GM21717 (cell line): ENCODE measurements around the gene OLFML2B.
"Not testable (repeated sequence)": the region's sequence is repeated elsewhere in the genome, so short reads cannot be mapped to it uniquely, and the experiment has no call there.

ENCODE experiments used
- ATAC-seq: cut with Tn5 transposase; IDR thresholded peaks from one replicate; pipeline ENCODE4 v1.9.1; 2021; ENCODE audit warnings: mild to moderate bottlenecking, moderate library complexity; ENCODE audit not compliant: unreplicated experiment

OLFML2B gene

DNA sequence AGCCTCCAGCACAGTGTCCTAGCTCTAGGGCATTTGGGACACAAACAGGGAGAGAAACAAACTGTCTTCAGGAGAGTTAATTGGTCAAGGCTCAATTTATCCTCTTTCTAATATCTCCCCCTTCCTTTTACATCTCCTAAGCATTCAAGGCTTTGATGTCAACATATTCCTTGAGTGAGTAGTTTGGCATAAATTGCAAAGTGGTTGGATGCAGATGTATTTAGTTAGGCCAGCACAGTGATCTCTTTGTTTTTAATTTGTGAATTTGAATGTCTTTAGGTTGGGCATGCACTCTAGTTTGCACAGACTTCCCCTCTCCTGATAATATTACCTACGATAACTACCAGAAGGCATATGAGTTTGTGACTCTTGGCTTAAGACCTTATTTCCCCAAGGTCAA, 12.5 kb upstream of the OLFML2B start:
- ATAC-seq: no peak

DNA sequence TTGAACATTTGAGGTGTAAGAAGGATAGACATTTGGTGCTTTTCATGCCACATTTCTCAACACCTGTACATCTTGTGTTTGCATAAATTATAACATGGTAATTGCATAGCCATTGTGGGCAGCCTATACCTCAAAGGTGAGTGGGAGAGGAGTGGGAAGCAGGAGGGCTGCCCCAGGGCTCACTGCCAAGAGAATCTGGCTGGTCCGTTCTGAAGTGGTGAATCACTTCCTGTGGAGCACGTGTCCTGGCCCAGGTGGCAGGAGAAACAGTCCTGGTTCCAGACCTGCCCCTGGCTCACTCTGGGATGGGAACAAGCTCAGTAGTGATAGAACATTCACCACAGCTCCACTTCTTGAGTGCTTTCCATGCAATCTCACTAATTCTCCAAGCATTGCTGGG, 11.6 kb upstream of the OLFML2B start:
- ATAC-seq: no peak

DNA sequence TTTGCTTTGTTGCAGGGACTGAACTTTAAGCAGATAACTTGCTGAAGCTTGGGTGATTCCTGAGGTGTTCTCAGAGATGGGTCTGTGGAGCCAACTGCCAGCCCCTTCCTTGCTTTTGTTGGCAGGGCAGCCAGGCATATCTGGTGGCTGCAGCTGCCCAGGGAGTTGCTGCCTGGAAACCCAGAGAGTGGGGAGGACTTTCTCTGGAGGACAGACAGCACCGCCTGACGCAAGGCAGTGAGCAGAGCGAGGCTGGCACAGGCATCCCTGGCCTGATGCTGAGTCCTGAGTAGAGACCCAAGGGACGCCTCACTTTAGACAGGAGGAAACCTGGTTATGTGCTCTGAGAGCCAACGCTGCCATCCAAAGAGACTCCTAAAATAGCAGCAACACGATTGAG, 9.8 kb upstream of the OLFML2B start:
- no peak for ATAC-seq

DNA sequence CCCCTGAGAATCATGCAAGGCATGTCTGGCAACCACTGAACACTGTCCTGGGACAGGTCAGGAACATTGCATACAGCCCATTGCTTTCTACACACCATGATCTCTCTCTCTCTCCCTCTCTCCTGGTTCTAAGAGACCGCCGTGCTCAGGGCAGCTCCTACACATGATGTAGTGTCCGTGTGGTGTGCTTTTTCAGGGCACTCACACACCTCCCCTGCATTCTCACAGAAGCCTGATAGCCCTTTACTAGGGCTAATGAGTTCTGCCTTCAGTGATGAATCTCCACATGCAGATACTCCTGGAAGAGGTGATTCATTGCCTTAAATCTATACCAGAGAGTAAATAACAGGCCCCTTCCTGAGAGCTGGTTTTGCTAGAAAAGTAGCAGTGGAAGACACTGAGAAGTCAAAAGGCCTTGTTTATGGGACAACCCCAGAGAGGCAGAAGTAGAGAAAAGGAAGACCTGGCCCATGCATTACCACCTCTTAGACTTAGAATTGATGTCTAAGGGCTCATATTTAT, 7.2 kb upstream of the OLFML2B start:
- no peak for ATAC-seq

DNA sequence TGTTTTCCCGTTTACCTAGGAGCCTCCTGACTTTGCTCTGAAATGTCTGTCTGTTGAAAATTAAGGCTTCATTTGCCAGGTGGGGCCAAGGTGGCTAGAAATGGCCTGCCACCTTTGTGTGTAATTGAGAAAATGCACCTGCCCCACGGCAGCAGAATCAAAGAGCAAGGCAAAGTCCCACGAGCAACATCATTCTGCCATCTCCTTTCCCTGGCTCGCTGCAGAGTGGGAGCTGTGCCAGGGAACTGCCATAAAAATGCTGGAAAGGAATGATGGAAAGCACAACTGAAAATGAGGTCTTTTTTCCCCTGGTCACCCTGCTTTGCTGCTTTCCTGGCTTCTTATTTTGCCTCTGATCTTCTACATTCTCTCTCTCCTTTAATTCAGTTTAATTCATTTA, 5.5 kb upstream of the OLFML2B start:
- ATAC-seq: no peak

DNA sequence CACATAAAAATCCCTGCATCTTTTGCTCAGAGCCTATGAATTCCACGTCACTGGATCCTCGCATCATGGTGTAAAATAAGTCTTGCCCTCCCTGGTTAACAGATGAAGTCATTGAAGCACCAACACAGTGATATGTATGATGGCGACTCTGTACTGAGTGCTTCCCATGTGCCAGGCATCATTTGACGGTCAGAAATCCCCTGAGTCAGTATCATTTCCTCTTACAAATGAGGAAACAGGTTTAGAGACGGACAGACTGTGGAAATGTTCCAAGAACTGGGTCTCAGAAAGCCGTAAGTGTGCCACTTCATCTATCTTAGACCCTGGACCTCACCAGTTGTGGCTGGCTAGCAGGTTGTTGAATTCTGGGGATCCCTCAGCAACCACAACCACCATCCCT, 5.1 kb upstream of the OLFML2B start:
- ATAC-seq: no peak

DNA sequence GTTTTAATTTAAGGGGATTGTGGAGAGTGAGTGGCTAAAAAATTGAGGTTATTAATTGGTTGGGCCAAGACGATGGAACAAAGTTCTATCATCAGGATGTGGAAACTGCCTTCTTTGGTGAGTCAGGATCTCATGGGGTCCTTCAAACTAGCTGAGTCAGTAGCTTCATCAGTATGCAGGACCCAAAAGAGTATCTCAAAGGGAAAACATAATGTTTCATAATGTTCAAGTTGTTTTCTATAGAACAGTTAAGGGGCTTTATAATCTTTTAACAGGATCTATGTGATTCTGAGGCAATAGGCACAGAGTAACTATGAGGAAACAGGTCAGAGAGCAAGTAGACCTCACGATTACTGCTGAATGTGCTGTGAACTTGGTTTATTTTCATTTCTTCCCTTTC, 3.2 kb upstream of the OLFML2B start:
- no peak for ATAC-seq

DNA sequence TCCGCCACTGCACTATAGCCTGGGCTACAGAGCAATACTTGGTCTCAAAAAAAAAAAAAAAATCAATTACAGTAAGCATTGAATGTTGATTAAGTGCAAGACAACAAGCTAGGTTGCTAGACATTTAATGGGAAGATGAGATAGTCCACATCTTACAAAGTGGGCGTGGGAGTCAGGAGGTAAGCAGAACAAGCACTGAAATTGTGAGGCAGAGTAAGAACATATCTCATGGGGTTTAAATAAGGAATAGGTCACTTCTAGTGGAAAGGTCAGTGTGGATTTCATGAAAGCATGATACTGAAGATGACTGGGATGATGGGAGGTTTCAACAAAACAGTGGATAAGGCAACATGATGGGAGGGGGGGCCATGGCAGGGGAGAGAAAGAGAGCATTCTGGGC, 1.9 kb upstream of the OLFML2B start:
- ATAC-seq: no peak

DNA sequence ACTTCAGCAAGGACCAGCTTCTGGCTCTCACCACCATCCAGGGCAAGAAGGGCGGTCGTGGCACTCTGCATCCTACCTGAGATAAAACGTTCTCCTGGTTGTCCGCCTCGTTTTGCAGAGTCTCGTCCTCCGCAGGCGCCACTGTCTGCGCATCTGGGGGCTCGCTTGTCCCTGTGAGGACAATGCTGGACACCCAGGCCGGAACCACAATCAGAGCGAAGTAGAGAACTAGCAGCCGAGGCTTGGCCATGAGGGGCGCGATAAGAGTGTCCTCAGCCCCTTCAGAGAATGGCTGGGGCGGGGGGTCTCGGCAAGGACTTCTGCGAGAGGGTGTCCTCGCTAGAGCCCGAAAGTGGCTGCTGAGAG, 505 bp downstream of the OLFML2B start:
- ATAC-seq: no peak

DNA sequence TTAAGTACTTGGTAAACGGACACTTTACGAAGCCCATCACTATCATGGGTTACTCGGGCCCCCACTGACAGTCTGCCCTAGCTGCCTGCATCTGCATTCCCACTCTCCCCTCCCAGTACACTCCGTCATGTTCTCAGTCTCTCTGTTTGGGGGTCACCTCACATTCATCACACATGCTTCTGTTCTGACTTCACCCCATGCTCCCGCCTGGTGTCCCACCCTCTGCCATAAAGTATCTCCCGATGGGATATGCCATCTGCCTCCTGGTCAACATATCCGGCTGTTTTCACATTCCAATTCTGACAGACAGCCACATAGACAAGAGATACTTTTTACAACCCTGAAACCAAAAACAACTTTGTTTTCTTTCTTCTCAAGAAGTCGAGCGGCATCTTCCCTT, 1.0 kb downstream of the OLFML2B start:
- ATAC-seq: no peak

DNA sequence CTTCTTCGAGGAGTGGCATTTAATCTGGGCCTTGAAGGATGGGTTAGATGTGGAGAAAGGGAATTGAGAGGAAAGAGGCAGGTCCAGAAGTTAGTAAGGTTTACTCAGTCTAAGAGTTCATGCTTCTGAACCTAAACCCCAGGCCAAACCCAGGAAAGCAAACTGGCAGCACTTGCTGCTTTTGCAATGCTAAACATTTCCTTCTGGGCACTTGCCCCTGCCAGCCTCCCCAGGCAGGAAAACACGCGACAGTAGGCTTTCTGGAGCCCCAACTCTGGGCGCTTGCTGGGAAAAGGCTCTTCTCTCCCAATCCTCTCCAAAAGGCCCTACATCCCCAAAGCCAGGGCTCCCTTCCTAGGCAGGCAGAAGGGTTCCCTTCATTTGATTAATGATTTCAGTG, 2.5 kb downstream of the OLFML2B start:
- ATAC-seq: no peak

DNA sequence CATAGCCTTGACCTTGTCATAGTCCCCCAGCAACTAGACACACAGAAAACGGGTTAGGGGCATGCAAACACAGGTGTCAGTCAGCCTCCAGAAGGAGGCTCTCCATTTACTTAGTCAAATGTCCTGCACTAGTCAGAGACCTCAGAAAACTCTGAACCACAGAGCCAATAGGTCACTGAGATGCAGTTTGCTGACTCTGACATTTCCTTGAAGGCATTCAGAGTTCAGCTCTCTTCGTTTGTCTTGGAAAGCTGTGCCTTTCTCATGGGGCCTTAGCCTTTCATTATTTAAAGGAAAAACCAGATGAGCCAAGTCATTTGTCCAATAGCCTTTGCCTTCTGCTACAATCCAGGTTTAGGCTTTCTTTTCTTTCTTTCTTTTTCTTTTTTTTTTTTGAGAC, 3.5 kb downstream of the OLFML2B start:
- no peak for ATAC-seq

DNA sequence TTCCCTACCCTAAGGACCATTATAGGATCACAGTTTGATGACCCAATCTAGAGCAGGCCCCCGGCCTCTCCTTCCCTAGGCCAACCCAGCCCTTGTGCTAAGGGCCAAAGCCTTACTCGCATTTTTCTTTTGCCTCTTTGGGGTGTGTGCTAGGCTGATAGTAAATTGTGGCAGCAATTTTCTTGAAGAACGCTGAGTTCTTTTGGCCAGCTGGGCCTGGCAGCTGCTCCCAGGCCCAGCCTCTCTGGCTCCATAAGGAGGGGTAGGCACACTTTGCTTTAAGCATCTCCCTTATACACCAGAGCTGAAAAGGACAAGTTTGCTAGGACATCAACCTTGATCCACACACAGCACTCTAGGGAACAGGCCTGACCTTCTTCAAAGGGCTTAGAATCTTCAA, 4.2 kb downstream of the OLFML2B start:
- ATAC-seq: no peak

DNA sequence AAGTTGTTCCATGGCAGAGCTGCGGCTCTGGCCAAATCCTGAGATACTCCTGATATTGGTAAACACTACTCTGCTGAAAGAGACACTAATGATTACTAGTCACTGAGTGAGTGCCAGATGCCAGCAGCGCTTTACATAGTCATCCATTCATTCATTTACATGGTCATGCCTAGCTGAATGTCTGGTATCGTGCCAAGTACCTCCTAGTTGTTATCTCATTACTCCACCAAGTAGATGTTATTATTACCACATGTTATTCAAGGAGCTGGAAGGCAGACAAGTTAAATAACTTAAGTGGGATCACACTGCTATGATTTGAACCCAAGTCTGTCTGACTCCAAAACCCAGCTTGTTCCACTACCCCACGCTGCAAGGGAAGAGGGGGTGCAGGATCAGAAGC, 4.7 kb downstream of the OLFML2B start:
- no peak for ATAC-seq

DNA sequence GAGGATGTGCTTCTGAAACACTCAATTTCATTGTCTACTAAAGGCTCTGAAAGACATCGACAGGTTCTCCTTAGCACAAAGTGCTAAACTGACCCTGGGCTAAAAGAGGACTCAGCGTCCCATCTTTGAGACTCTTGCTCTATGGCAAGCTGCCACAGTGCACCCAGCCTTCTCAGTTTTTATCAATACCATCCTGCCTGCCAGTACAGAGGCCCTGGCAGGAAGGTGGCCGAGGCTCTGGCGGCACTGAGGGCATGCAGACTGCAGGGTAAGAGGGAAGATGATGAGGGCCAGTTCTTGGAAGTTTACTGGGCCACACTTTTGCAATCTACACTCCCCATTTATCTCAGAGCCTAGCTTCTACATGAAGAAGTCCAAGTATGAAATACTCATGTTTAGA, 5.3 kb downstream of the OLFML2B start:
- no peak for ATAC-seq

DNA sequence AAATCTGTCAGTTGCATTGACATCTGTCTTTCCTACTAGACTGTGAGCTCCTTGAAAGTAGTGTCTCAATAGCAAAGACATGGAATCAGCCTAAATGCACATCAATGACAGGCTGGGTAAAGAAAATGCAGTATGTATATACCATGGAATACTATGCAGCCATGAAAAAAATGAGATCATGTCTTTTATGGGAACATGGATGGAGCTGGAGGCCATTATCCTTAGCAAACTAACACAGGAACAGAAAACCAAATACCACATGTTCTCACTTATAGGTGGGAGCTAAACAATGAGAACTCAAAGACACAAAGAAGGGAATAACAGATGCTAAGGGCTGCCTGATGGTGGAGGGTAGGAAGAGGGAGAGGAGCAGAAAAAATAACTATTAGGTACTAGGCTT, 5.9 kb downstream of the OLFML2B start:
- ATAC-seq: not testable (repeated sequence)

DNA sequence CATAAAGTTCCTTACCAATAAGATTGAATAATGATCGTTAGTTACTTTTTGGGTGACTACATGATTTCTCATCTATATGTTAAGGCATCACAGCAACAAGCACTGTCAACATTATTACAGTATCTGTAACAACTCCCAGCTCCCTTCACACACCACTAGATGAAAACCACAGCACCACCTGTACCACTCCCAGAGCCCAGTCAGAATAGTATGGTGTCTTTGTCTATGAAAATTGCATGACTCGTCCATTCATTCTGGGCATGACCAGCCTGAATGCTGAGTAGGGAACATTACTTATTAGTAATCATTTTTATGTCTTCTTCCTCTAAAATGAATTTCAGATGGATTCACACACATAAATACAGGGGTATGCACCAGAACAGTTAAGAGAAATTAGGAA, 7.0 kb downstream of the OLFML2B start:
- ATAC-seq: no peak

DNA sequence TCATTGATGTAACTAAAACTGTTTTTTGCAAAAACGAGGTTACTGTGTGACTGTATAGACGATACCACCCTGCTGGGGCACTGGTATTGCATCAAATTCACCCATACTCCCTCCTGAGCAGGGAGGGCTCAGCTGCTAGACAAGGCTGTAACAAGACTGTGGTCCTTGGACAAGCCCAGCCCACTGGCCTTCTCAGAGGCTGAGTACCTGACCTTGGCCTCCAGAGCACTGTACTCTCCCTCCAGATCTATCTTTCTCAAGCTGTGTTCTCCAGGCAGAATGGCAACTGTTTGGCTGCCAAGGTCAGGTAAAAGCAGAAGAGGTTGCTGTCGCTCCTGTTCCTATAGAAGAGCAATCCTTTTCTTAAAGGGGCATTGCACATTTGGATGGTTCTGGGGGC, 8.5 kb downstream of the OLFML2B start:
- ATAC-seq: no peak

DNA sequence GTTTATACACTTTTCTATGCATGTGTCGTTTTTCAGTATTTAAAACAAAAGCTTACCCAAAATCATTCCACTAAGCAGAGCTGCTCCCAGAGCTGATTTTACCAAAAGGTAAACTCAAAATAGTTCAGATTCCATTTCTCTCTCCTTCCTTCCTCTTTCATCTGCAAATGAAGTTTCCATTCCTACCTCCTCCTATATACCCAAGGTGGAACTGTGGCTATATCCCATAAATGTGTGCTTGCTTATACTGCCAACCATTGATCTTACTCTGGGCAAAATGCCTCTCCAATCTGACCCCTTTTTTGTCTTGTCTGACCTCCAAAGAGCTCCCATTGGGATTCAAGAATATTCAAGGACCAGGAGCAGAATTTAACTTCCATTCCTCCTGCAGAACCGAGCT, 9.5 kb downstream of the OLFML2B start:
- ATAC-seq: no peak

DNA sequence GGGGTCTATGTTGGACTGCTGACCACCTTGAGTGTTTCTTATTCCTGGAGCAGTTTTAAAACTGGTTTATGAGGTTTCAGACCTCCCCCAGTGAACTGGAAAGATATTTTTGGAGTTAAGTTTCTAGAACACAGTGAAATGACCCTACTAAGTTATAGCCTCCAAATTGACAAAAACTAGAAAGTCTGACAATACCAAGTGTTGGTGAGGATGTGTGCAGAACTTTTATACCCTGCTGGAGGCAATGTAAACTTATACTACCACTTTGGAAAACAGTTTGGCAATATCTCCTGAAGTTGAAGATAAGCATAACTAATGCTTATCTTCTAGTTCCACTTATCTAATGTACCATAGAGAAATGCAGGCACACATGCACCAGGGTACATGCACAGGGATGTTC, 10.4 kb downstream of the OLFML2B start:
- no peak for ATAC-seq

DNA sequence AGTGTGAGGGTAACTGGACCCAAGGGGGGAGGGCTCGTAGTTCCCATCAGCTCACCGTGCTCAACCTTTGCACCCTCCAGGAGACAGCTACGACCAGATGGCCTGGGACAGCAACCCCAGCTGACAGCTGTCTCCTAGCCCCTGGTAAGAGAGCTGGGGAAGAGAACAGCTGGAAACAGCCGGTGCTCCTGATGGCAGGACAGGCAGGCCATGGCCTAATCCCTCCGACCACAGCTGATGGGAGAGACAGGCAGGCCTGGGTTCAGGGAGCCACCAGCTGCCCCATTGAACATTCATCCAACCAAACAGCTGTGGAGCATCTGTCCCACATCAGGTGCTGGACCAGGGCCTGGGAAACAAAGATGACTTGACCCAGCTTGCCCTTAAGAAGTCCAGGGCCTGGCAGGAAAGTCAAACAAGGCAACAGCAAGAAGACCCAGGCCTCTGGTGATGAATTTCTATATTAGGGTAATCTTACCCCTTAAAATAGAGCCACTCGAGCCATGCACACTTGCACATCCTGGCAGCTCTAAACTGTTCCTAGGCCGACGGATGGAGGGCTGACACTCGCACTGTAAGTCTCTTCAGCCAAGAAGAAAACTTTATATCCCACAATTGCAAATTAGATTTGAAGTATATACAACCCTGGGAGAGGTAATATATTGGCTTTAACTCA, 12.2 kb downstream of the OLFML2B start:
- no peak for ATAC-seq

DNA sequence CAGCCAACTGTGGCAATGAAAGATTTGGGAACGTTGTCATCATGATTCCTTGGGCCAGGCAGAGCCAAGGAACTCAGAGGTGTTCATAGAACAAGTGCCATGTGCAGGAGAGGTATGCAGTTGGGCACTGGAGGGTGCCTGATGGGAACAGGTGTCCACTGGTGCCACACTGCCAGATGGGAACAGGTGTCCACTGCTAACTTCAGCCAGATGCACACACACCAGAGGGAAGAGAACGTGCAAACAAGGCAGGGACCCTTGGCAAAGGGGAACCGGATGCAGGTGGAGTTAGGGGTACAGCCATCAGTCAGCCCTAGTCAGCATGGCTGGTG, 13.5 kb downstream of the OLFML2B start:
- no peak for ATAC-seq

DNA sequence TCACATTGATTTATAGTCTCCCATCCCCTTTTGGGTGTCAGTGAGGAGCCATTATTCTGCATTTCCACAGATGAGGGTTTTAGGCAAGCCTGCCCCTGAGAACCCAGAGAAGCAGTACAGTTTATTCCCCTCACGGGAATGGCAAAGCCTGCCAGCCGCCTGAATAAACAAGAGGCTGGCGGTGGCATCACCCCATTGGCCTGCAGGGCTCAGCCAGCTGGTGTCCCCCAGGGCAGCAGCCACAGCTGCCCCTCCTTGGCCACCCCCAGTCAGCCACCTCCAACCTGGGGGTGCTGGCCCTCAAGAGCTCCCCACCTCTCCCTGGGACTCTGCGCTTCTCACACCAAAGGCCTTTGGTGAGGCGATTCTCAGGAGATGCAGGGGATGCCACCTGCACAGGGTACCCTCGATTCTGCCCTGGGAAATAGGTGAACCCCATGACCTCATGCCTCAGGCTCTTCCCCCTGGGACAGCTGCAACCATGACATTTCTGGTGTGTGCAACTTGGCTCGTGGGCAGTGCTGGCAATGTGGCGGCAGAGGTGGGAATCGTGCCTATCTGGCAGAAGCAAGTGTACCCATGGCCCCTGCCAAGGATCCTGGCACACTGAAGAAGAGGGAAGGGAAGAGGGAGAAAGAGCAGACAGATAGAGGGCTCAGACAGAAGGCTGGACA, 14.0 kb downstream of the OLFML2B start:
- ATAC-seq: no peak
